COR-L47 (cell line): ENCODE results near the gene CLASP2.
"Not testable (repeated sequence)": the region's sequence is repeated elsewhere in the genome, so short reads cannot be mapped to it uniquely, and the experiment has no call there.

Experiments
- DNase-seq: peaks from one replicate; lab custom pipeline; 2025; lab: John Stamatoyannopoulos, UW

Gene CLASP2

GRCh38 chr3:33541918-33542317 is 176.1 kb downstream of the CLASP2 start:
- no peak for DNase-seq

DNA sequence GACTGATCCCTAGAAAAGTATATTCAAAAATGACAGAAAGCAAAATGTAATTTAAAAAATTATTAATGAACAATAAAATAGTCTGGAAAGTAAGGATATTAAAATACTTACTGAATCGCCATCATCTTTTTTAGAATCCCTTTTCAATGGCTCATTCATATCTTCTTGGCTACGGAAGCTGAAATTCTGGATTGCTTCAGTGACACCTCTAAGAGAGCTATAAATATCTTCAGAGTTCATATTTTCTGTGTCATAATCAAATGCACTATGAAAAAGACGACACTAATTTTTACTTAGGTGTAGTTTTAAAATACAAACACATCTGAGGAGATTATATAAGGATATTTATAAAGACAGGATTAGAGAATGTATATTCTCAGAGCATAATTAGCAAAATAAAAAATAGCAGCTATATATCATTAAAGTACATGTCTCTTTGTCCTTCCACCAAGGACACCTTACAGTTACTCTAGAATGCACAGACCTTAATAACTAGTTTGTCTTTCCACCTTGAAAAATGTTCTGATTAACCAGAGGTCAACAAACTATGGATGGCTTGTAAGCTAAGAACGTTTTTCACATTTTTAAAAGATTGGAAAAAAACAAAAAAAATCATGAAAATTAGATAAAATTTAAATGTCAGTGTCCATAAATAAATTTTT is 179.2 kb downstream of the CLASP2 start:
- no peak for DNase-seq

GRCh38 chr3:33537133-33537532 is 180.9 kb downstream of the CLASP2 start:
- no peak for DNase-seq

- no peak for DNase-seq
Measured at GRCh38 chr3:33526787-33527186, 191.3 kb downstream of the CLASP2 start.

- no peak for DNase-seq
Measured at GRCh38 chr3:33525232-33525631, 192.8 kb downstream of the CLASP2 start.

- DNase-seq, result no peak
Measured at GRCh38 chr3:33523093-33523667, 194.9 kb downstream of the CLASP2 start.

DNA sequence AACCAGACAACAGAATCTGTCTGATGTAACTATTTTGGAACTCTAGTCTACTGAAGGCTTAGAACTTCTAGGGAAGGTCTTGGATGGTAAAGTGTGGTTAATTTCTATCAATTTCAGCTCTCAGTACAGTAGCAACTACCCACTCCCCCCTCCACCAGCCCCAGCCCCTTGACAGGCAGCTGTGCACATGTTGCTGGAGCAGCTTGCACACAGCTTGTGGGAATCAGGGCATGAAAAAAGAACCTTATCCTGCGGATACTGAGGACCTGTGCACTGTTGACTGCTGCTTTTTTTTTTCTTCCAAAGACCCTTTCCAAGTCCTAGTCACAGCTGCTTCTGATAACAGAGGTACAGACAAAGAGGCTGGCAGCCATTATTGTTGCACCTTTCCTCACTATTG is 196.3 kb downstream of the CLASP2 start:
- no peak for DNase-seq

DNA sequence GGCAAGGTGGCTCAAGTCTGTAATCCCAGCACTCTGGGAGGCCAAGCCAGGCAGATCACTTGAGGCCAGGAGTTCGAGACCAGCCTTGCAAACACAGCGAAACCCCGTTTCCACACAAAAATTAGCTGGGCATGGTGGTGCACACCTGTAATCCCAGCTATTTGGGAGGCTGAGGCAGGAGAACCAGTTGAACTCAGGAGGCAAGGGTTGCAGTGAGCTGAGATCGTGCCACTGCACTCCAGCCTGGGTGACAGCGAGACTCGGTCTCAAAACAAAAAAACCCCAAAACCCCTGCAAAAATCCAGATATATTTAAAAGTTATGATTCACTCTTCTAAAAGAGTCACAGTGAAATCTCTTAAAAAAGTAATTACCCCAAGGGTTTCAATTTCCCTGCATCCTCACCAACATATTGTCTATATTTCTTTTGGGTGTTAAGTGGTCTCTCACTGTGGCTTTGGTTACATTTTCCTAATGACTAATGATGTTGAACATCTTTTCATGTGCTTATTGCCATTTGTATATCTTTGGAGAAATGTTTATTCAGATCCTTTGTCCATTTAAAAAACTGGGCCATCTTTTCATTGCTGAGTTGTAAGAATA is 204.7 kb downstream of the CLASP2 start:
- DNase-seq, result no peak

- DNase-seq, result no peak
Measured at GRCh38 chr3:33505027-33505426, 213.0 kb downstream of the CLASP2 start.

GRCh38 chr3:33496449-33496848 is 221.6 kb downstream of the CLASP2 start:
- no peak for DNase-seq

- no peak for DNase-seq
Measured at GRCh38 chr3:33491721-33492120, 226.3 kb downstream of the CLASP2 start.

GRCh38 chr3:33490641-33491241 is 227.3 kb downstream of the CLASP2 start:
- no peak for DNase-seq

GRCh38 chr3:33488683-33489082 is 229.4 kb downstream of the CLASP2 start:
- DNase-seq, result no peak

GRCh38 chr3:33488246-33488645 is 229.8 kb downstream of the CLASP2 start:
- no peak for DNase-seq

DNA sequence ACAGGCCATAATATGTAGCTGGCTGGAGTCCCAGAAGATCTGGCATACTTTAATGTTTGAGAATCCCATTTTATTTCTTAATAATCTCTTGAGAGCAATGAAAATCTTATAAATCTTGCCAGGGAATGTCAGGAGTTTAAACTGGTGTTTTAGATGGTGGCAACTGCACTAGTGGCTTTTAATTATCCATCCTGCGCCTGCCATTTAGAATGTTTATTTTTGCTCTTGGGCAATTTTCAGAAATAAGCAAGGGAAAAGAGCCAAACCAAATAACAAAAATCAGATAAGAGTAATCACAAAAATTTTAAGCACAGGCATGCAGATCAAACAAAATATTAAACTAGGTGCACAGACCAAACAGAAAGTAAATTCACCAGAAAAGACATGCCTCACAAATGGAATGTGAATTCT is 235.9 kb downstream of the CLASP2 start:
- no peak for DNase-seq

- no peak for DNase-seq
Measured at GRCh38 chr3:33474896-33475295, 243.2 kb downstream of the CLASP2 start.

GRCh38 chr3:33473813-33474212 is 244.2 kb downstream of the CLASP2 start:
- DNase-seq, result no peak

DNA sequence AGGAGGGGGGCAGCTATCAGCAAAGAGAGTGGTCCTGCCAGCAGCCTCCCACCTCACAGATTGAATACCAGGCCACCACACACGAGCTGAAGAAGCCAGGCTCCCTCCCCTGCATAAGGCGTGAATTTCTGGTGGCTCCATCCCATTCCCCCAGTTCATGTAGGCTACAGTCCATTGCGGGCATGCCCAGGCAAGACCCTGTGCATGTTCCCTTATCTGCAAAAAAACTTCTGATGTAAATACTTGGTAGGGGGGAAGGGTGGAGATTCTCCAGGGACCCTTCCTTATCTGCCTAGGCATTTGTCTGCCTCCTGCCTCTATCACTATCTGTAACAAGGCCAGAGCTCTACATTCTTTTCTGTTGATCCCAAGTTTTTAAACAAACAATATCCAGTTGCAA is 250.3 kb downstream of the CLASP2 start:
- DNase-seq, result no peak

DNA sequence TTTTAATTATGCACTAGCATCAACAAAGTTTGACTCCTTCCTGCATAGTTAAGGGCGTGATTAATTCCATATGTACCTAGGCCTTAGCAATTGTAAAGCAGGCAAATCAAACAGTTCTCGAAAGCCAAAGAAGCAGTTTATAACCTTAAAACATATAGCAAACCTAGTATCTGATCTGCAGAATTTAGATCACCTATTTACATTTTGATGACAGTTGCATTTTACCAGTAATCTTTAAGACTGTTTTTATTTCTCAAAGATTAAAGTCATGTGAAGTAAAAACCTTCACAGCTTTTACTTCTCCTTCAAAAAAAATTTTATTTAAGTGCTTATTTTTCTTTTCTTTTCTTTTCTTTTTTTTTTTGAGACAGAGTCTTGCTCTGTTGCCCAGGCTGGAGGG is 257.0 kb downstream of the CLASP2 start:
- DNase-seq, result no peak

GRCh38 chr3:33459577-33459976 is 258.5 kb downstream of the CLASP2 start:
- DNase-seq, result not testable (repeated sequence)

GRCh38 chr3:33458446-33458845 is 259.6 kb downstream of the CLASP2 start:
- DNase-seq, result no peak

GRCh38 chr3:33456756-33457155 is 261.3 kb downstream of the CLASP2 start:
- no peak for DNase-seq

DNA sequence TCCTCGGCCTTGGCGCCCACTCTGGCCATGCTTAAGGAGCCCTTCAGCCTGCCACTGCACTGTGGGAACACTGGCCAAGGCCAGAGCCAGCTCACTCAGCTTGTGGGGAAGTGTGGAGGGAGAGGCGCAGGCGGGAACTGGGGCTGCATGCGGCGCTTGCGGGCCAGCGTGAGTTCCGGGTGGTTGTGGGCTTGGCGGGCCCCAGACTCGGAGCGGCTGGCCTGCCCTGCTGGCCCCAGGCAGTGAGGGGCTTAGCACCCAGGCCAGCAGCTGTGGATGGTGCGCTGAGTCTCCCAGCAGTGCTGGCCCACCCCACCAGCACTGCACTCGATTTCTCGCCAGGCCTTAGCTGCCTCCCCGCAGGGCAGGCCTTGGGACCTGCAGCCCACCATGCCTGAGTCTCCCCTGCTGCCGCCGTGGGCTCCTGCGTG is 264.7 kb downstream of the CLASP2 start:
- no peak for DNase-seq
